HEK293 (cell line): ENCODE results near the gene SERPINB2.

Experiments
- CTCF ChIA-PET: fragments of 350-600 bp; formaldehyde crosslinking; extraction: SDS; loops from one replicate; lab custom pipeline; 2021; ENCODE audit warnings: antibody characterized with exemption; lab: Yijun Ruan, JAX
- POLR2A ChIA-PET: fragments of 300-600 bp; formaldehyde crosslinking; extraction: SDS; loops from one replicate; lab custom pipeline; 2020; ENCODE audit warnings: antibody characterized with exemption, inconsistent platforms; lab: Yijun Ruan, JAX
- H3K27ac ChIP-seq: fragments of 200-500 bp; sonication (Bioruptor generic); 2 replicates; pipeline ENCODE4 v1.5.1; 2014; ENCODE audit warnings: low read depth, low read length, control low read depth, inconsistent platforms; ENCODE audit errors: extremely low read depth
- H3K36me3 ChIP-seq, 2 experiments: fragments of 200-500 bp in 1 of 2; sonication (Bioruptor generic) in 1 of 2; 1 replicate in 1 of 2; 2 replicates in 1 of 2; pipeline ENCODE4 v1.5.1; 2014 to 2017; ENCODE audit warnings: inconsistent platforms in 2 of 2, low read length in 2 of 2; ENCODE audit not compliant: control insufficient read depth in 2 of 2, insufficient read depth in 1 of 2
- H3K4me1 ChIP-seq: fragments of 200-500 bp; sonication (Bioruptor generic); 2 replicates; pipeline ENCODE4 v1.5.1; 2014; ENCODE audit warnings: mild to moderate bottlenecking, low read length, inconsistent platforms; ENCODE audit not compliant: control insufficient read depth, insufficient read depth
- H3K4me3 ChIP-seq: 2 replicates; pipeline ENCODE4 v1.5.1; 2011; ENCODE audit warnings: low read depth, mild to moderate bottlenecking, control low read depth, low read length, moderate library complexity
- H3K9me3 ChIP-seq: fragments of 200-500 bp; sonication (Bioruptor generic); 2 replicates; pipeline ENCODE4 v1.5.1; 2014; ENCODE audit warnings: low read depth, low read length, inconsistent platforms; ENCODE audit not compliant: control insufficient read depth, insufficient read depth
- KLF1 ChIP-seq: fragments of 450-650 bp; formaldehyde crosslinking; IDR thresholded peaks from 2 replicates; pipeline ENCODE4 v1.5.1; 2016; ENCODE audit warnings: missing biosample characterization, missing genetic modification characterization
- REPIN1 ChIP-seq: fragments of 450-650 bp; formaldehyde crosslinking; IDR thresholded peaks from 2 replicates; pipeline ENCODE4 v1.5.1; 2017; ENCODE audit warnings: missing biosample characterization, missing genetic modification characterization, low read depth
- SALL2 ChIP-seq: fragments of 450-650 bp; formaldehyde crosslinking; IDR thresholded peaks from 2 replicates; pipeline ENCODE4 v1.5.0; 2017; ENCODE audit warnings: missing biosample characterization, mild to moderate bottlenecking, missing genetic modification characterization, borderline replicate concordance
- SCRT1 ChIP-seq: fragments of 450-650 bp; formaldehyde crosslinking; IDR thresholded peaks from 2 replicates; pipeline ENCODE4 v1.5.1; 2016; ENCODE audit warnings: missing biosample characterization, missing genetic modification characterization, borderline replicate concordance
- YY2 ChIP-seq: fragments of 450-650 bp; formaldehyde crosslinking; IDR thresholded peaks from 2 replicates; pipeline ENCODE4 v1.5.1; 2016; ENCODE audit warnings: missing biosample characterization, missing genetic modification characterization
- ZEB2 ChIP-seq: fragments of 450-650 bp; formaldehyde crosslinking; IDR thresholded peaks from 2 replicates; pipeline ENCODE4 v1.5.1; 2016; ENCODE audit warnings: missing biosample characterization, missing genetic modification characterization
- ZNF132 ChIP-seq: fragments of 450-650 bp; formaldehyde crosslinking; IDR thresholded peaks from 2 replicates; pipeline ENCODE4 v1.5.1; 2017; ENCODE audit warnings: missing biosample characterization, missing genetic modification characterization, borderline replicate concordance
- ZNF140 ChIP-seq: fragments of 450-650 bp; formaldehyde crosslinking; IDR thresholded peaks from 2 replicates; pipeline ENCODE4 v1.5.1; 2016; ENCODE audit warnings: missing biosample characterization, missing genetic modification characterization
- ZNF16 ChIP-seq: fragments of 450-650 bp; formaldehyde crosslinking; IDR thresholded peaks from 2 replicates; pipeline ENCODE4 v1.5.1; 2016; ENCODE audit warnings: low read depth, missing biosample characterization, missing genetic modification characterization
- ZNF174 ChIP-seq: fragments of 450-650 bp; formaldehyde crosslinking; IDR thresholded peaks from 2 replicates; pipeline ENCODE4 v1.5.0; 2017; ENCODE audit warnings: missing biosample characterization, mild to moderate bottlenecking, missing genetic modification characterization
- ZNF23 ChIP-seq: fragments of 450-650 bp; formaldehyde crosslinking; IDR thresholded peaks from 2 replicates; pipeline ENCODE4 v1.5.1; 2016; ENCODE audit warnings: missing biosample characterization, missing genetic modification characterization, borderline replicate concordance
- ZNF324 ChIP-seq: fragments of 450-650 bp; formaldehyde crosslinking; IDR thresholded peaks from 2 replicates; pipeline ENCODE4 v1.5.1; 2016; ENCODE audit warnings: missing biosample characterization, missing genetic modification characterization
- ZNF335 ChIP-seq: fragments of 450-650 bp; formaldehyde crosslinking; conservative IDR thresholded peaks from 2 replicates; pipeline ENCODE4 v1.5.1; 2016; ENCODE audit warnings: missing biosample characterization, missing genetic modification characterization
- ZNF37A ChIP-seq: fragments of 450-650 bp; IDR thresholded peaks from 2 replicates; pipeline ENCODE4 v1.5.1; 2018; ENCODE audit warnings: missing biosample characterization, missing genetic modification characterization
- ZNF423 ChIP-seq: fragments of 450-650 bp; formaldehyde crosslinking; IDR thresholded peaks from 2 replicates; pipeline ENCODE4 v1.5.1; 2016; ENCODE audit warnings: missing biosample characterization, missing genetic modification characterization
- ZNF426 ChIP-seq: fragments of 450-650 bp; formaldehyde crosslinking; IDR thresholded peaks from 2 replicates; pipeline ENCODE4 v1.5.1; 2017; ENCODE audit warnings: missing biosample characterization, missing genetic modification characterization, mild to moderate bottlenecking, inconsistent platforms, moderate library complexity
- ZNF529 ChIP-seq: fragments of 450-650 bp; formaldehyde crosslinking; IDR thresholded peaks from 2 replicates; pipeline ENCODE4 v1.5.1; 2017; ENCODE audit warnings: missing genetic modification characterization, missing biosample characterization; ENCODE audit not compliant: insufficient replicate concordance
- ZNF544 ChIP-seq: fragments of 450-650 bp; formaldehyde crosslinking; IDR thresholded peaks from 2 replicates; pipeline ENCODE4 v1.5.0; 2017; ENCODE audit warnings: missing biosample characterization, missing genetic modification characterization
- ZNF626 ChIP-seq: fragments of 450-650 bp; sonication (Bioruptor Pico); formaldehyde crosslinking; IDR thresholded peaks from 2 replicates; pipeline ENCODE4 v1.5.1; 2018; ENCODE audit warnings: missing biosample characterization, missing genetic modification characterization, inconsistent platforms
- ZNF654 ChIP-seq: fragments of 450-650 bp; formaldehyde crosslinking; IDR thresholded peaks from 2 replicates; pipeline ENCODE4 v1.5.1; 2016; ENCODE audit warnings: low read depth, missing biosample characterization, missing genetic modification characterization
- ZNF660 ChIP-seq: fragments of 450-650 bp; IDR thresholded peaks from 2 replicates; pipeline ENCODE4 v1.5.1; 2018; ENCODE audit warnings: missing biosample characterization, mild to moderate bottlenecking, missing genetic modification characterization
- ZXDB ChIP-seq: fragments of 450-650 bp; formaldehyde crosslinking; IDR thresholded peaks from 2 replicates; pipeline ENCODE4 v1.5.1; 2016; ENCODE audit warnings: missing biosample characterization, missing genetic modification characterization
- TF ChIP-seq, protein P1 (sequence below): fragments of 450-650 bp; formaldehyde crosslinking; IDR thresholded peaks from 2 replicates; pipeline ENCODE4 v1.5.1; 2016; ENCODE audit warnings: missing biosample characterization, missing genetic modification characterization
- TF ChIP-seq, protein P2 (sequence below): fragments of 450-650 bp; formaldehyde crosslinking; IDR thresholded peaks from 2 replicates; pipeline ENCODE4 v1.5.1; 2016; ENCODE audit warnings: missing biosample characterization, missing genetic modification characterization
- TF ChIP-seq, protein P3 (sequence below): fragments of 450-650 bp; formaldehyde crosslinking; IDR thresholded peaks from 2 replicates; pipeline ENCODE4 v1.5.1; 2016; ENCODE audit warnings: missing biosample characterization, missing genetic modification characterization
- TF ChIP-seq, protein P4 (sequence below): fragments of 450-650 bp; formaldehyde crosslinking; IDR thresholded peaks from 2 replicates; pipeline ENCODE4 v1.5.1; 2017; ENCODE audit warnings: missing biosample characterization, missing genetic modification characterization

The SERPINB2 gene

DNA sequence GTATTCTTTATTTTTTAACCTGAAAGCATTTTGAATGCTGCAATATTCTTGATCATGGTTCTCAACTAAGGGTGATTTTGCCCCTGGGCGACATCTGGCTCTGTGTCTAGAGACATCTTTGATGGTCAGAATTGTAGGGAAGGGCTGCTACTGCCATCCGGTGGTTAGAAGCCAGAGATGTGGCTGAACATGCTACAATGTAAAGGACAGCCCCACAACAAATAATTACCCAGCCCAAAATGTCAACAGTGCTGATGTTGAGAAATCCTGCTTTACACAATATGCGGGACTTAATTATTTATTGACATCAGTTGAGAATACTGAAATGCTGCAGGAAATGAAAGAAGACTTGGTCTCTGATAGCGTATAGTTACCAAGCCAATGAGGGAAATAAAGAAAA is 37.5 kb upstream of the SERPINB2 start:
- ChIA-PET POLR2A (no interaction called here), CTCF (interaction anchor here (1.0 kb wide), 1 partner anchor 130 kb away, joined by 5 read pairs; no protein-coding TSS in a partner anchor)
- Histone ChIP-seq H3K36me3 (no peaks in the 10 kb centered on the region), H3K9me3 (no peaks in the 10 kb centered on the region), H3K27ac (no peak overlapping the region), H3K4me1 (no peaks in the 10 kb centered on the region), H3K4me3 (no peak overlapping the region)
- TF ChIP-seq, protein P1, sequence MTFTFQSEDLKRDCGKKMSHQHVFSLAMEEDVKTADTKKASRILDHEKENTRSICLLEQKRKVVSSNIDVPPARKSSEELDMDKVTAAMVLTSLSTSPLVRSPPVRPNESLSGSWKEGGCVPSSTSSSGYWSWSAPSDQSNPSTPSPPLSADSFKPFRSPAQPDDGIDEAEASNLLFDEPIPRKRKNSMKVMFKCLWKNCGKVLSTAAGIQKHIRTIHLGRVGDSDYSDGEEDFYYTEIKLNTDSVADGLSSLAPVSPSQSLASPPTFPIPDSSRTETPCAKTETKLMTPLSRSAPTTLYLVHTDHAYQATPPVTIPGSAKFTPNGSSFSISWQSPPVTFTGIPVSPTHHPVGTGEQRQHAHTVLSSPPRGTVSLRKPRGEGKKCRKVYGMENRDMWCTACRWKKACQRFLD (tag by site-specific recombination): no peak
- no peak for TF ChIP-seq ZNF132 (tag by site-specific recombination)
- no peak for TF ChIP-seq ZNF37A (tag by site-specific recombination)
- TF ChIP-seq ZNF335: no peak
- no peak for TF ChIP-seq REPIN1
- TF ChIP-seq, protein P2, sequence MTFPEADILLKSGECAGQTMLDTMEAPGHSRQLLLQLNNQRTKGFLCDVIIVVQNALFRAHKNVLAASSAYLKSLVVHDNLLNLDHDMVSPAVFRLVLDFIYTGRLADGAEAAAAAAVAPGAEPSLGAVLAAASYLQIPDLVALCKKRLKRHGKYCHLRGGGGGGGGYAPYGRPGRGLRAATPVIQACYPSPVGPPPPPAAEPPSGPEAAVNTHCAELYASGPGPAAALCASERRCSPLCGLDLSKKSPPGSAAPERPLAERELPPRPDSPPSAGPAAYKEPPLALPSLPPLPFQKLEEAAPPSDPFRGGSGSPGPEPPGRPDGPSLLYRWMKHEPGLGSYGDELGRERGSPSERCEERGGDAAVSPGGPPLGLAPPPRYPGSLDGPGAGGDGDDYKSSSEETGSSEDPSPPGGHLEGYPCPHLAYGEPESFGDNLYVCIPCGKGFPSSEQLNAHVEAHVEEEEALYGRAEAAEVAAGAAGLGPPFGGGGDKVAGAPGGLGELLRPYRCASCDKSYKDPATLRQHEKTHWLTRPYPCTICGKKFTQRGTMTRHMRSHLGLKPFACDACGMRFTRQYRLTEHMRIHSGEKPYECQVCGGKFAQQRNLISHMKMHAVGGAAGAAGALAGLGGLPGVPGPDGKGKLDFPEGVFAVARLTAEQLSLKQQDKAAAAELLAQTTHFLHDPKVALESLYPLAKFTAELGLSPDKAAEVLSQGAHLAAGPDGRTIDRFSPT (tag by site-specific recombination): no peak
- TF ChIP-seq ZNF660 (tag by site-specific recombination): no peak
- 0 out of 2 replicates have a peak, but pooled peaks have one; percentile 8 for TF ChIP-seq ZNF654

DNA sequence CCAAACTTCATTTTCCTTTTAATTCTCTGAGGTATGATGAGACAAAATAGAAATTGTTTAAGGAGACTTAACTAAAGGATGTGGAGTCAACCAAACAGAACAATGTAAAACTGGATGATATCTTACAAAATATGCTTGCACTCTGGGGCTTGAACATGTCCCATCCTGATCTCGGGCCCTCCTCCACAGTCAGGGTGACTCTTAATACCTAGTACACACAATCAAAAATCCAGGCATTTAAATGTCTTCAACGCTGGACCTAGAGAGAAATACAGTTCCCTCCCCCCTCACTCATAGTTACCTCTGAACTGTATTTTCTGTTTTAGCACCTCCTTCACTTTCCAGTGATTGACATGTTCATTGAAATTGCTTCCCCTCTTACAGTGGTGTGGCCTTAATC is 36.9 kb upstream of the SERPINB2 start:
- Histone ChIP-seq H3K4me3 (no peak overlapping the region), H3K4me1 (no peaks in the 10 kb centered on the region), H3K27ac (no peak overlapping the region), H3K9me3 (no peaks in the 10 kb centered on the region)
- CTCF ChIA-PET: interaction anchor here (0.7 to 1.4 kb wide), 2 partner anchors 333 to 339 kb away, joined by 3 to 5 read pairs; no protein-coding TSS in a partner anchor
- TF ChIP-seq ZNF174 (tag by site-specific recombination) (no peak), ZNF23 (tag by site-specific recombination) (no peak), ZNF423 (tag by site-specific recombination) (no peak), ZNF16 (tag by site-specific recombination) (no peak), ZNF529 (tag by site-specific recombination) (no peak), ZNF626 (tag by site-specific recombination) (no peak), SALL2 (no peak), ZNF140 (no peak), ZNF324 (no peak), KLF1 (tag by site-specific recombination) (no peak), SCRT1 (tag by site-specific recombination) (no peak), YY2 (tag by site-specific recombination) (no peak), ZNF426 (tag by site-specific recombination) (no peak), ZEB2 (tag by site-specific recombination) (no peak), ZXDB (tag by site-specific recombination) (no peak), ZNF544 (tag by site-specific recombination) (no peak)
- TF ChIP-seq, protein P2 (tag by site-specific recombination): no peak
- TF ChIP-seq, protein P3, sequence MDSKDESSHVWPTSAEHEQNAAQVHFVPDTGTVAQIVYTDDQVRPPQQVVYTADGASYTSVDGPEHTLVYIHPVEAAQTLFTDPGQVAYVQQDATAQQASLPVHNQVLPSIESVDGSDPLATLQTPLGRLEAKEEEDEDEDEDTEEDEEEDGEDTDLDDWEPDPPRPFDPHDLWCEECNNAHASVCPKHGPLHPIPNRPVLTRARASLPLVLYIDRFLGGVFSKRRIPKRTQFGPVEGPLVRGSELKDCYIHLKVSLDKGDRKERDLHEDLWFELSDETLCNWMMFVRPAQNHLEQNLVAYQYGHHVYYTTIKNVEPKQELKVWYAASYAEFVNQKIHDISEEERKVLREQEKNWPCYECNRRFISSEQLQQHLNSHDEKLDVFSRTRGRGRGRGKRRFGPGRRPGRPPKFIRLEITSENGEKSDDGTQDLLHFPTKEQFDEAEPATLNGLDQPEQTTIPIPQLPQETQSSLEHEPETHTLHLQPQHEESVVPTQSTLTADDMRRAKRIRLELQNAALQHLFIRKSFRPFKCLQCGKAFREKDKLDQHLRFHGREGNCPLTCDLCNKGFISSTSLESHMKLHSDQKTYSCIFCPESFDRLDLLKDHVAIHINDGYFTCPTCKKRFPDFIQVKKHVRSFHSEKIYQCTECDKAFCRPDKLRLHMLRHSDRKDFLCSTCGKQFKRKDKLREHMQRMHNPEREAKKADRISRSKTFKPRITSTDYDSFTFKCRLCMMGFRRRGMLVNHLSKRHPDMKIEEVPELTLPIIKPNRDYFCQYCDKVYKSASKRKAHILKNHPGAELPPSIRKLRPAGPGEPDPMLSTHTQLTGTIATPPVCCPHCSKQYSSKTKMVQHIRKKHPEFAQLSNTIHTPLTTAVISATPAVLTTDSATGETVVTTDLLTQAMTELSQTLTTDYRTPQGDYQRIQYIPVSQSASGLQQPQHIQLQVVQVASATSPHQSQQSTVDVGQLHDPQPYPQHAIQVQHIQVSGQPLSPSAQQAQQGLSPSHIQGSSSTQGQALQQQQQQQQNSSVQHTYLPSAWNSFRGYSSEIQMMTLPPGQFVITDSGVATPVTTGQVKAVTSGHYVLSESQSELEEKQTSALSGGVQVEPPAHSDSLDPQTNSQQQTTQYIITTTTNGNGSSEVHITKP (tag by site-specific recombination): no peak
- TF ChIP-seq, protein P4, sequence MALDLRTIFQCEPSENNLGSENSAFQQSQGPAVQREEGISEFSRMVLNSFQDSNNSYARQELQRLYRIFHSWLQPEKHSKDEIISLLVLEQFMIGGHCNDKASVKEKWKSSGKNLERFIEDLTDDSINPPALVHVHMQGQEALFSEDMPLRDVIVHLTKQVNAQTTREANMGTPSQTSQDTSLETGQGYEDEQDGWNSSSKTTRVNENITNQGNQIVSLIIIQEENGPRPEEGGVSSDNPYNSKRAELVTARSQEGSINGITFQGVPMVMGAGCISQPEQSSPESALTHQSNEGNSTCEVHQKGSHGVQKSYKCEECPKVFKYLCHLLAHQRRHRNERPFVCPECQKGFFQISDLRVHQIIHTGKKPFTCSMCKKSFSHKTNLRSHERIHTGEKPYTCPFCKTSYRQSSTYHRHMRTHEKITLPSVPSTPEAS (tag by site-specific recombination): no peak
- TF ChIP-seq, all 188 proteins: peak for 0
- H3K36me3 ChIP-seq: no peaks in the 10 kb centered on the region
- POLR2A ChIA-PET: no interaction called here
